ENCODE results near the gene PTPRT. TPM values are rescaled to one million over a fixed set of nuclear protein-coding genes. Genes with fewer than 3 reads are reported as not detected.

The PTPRT gene
- total and polyA plus RNA-seq, 2 of the 4 experiments (the other 2 are of a cell fraction) = not detected

GRCh38 chr20:42461965-42462593, 727.6 kb downstream of the PTPRT start:
- no peak overlapping the region for H2AFZ ChIP-seq (replicated peaks; ENCODE audit: low read length, poor library complexity)
- 67% methylated on average over 1 of the region's 2 CpGs; no CpG with 5 or more reads in 1 of the 2 experiments for WGBS, 2 experiments (ENCODE audit: extremely low coverage in 2 of 2, insufficient read length in 1 of 2)
- no peak overlapping the region for H2BK5ac ChIP-seq (ENCODE audit: low read depth, low read length, poor library complexity, severe bottlenecking)
- no peak overlapping the region for H3K14ac ChIP-seq (replicated peaks; ENCODE audit: low read depth, low read length)
- H4K91ac ChIP-seq (ENCODE audit: insufficient read depth, low read depth, low read length) = no peak overlapping the region
- no peaks in the 10 kb centered on the region for H4K20me1 ChIP-seq (ENCODE audit: insufficient read depth, low read length)
- in situ Hi-C loops (cut with MboI; ENCODE audit: low sequenced_read_pairs) = no loop called here
- H2BK120ac ChIP-seq (ENCODE audit: low read depth, low read length) = no peak overlapping the region
- no peak overlapping the region for H4K5ac ChIP-seq (ENCODE audit: low read depth, low read length)
- dilution Hi-C loops (cut with HindIII; ENCODE audit: low sequenced_read_pairs, unreplicated experiment) = no loop called here
- no peak overlapping the region for H4K8ac ChIP-seq (ENCODE audit: low read depth in 2 of 2, low read length in 2 of 2)
- no peak for ATAC-seq (ENCODE audit: low read depth)
- no peaks in the 10 kb centered on the region for H3K4me1 ChIP-seq (ENCODE audit: control insufficient read depth, insufficient read depth, low read length)
- no peak overlapping the region for H3K9ac ChIP-seq (ENCODE audit: low read depth, low read length)
- H3K18ac ChIP-seq (ENCODE audit: low read depth, low read length) = no peak overlapping the region
- no peak overlapping the region for H3K4me2 ChIP-seq (ENCODE audit: low read depth, low read length)
- intact Hi-C loops (cut with micrococcal nuclease) = no loop called here
- H2AK5ac ChIP-seq (ENCODE audit: low read depth, low read length) = no peak overlapping the region
- no peaks in the 10 kb centered on the region for H3K27me3 ChIP-seq (ENCODE audit: control insufficient read depth, insufficient read depth, low read length)
- peaks cover 19% of the 10 kb centered on the region for H3K9me3 ChIP-seq (ENCODE audit: control insufficient read depth, insufficient read depth, low read length)
- no peak overlapping the region for H3K4ac ChIP-seq (ENCODE audit: low read depth, low read length)
- H3K9me1 ChIP-seq (ENCODE audit: insufficient read depth, low read length) = no peaks in the 10 kb centered on the region
- no peaks in the 10 kb centered on the region for H3K36me3 ChIP-seq (ENCODE audit: control insufficient read depth, insufficient read depth, low read length)
- TF ChIP-seq FOS (IDR thresholded peaks at IDR 0.05; ENCODE audit: low read depth, low read length) (no peak), RCOR1 (IDR thresholded peaks at IDR 0.05; ENCODE audit: insufficient replicate concordance, low read length) (no peak), POLR2A (IDR thresholded peaks at IDR 0.05; ENCODE audit: low read depth, low read length) (no peak), MAZ (IDR thresholded peaks at IDR 0.05; ENCODE audit: borderline replicate concordance, low read depth, low read length) (no peak), SMC3 (IDR thresholded peaks at IDR 0.05; ENCODE audit: low read depth, low read length) (no peak), BHLHE40 (IDR thresholded peaks at IDR 0.05; ENCODE audit: low read depth, low read length) (no peak), MAFK (IDR thresholded peaks at IDR 0.05; ENCODE audit: low read depth, low read length) (no peak)
- CTCF ChIA-PET = no interaction called here
- no peak overlapping the region for H2BK15ac ChIP-seq (ENCODE audit: low read depth, low read length)
- H2AK9ac ChIP-seq (replicated peaks; ENCODE audit: low read depth, low read length, poor library complexity) = no peak overlapping the region
- H3K4me3 ChIP-seq (ENCODE audit: insufficient read depth, low read depth, low read length) = no peak overlapping the region
- no peak overlapping the region for H3K56ac ChIP-seq (ENCODE audit: extremely low read depth, insufficient read depth, low read length)
- POLR2A ChIA-PET (ENCODE audit: unreplicated experiment) = no interaction called here
- H3K23ac ChIP-seq (ENCODE audit: low read depth, low read length) = no peak overlapping the region
- DNase-seq = no peak
- no peak overlapping the region for H2BK20ac ChIP-seq (ENCODE audit: low read depth, low read length)
- no TSS peak for BruUV-seq (replicated peaks)
- no peaks in the 10 kb centered on the region for H3K79me1 ChIP-seq (ENCODE audit: low read depth in 1 of 2, low read length in 2 of 2)
- H3K27ac ChIP-seq (ENCODE audit: insufficient read depth, low read length) = no peak overlapping the region

Measured in IMR-90 (cell line).